Body of pancreas (tissue), 4 donors: Measurements from ENCODE around the gene CXCR3.

Experiments used
- POLR2A ChIP-seq, 3 donors: fragments of 450-650 bp; IDR thresholded peaks; one replicate each; pipeline ENCODE4 v1.6.1; 2016; ENCODE audit warnings: antibody characterized with exemption in 3 of 3, mild to moderate bottlenecking in 2 of 3
- TF ChIP-seq, protein P1 (sequence below), 7 experiments: fragments of 450-650 bp in 4 of 7; fragments of 200-600 bp in 3 of 7; sonication (generic) in 3 of 7; IDR thresholded peaks; one replicate each; pipeline ENCODE4 v1.5.1; 2016 to 2019; ENCODE audit warnings: antibody characterized with exemption in 7 of 7

DNA sequence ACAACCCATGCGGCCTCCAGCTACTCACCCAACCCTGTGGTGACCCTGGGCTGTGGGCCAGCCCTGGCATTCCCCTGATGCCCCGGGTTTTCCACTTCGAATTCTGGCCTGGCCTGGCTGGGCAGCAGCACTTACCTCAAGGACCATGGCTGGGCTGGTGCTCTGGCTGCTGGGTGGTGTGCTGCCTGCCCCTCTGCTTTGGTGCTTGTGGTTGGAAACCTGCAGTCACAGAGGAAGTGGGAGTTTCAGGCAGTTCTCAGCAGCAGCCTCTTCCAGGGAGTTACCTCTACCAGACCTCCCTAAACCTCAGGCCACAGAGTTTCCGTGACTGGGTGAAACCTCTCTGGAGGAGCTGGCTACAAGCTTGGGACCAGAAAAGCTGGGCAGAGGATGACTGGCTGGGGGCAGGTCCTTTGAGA is at the start of gene CXCR3:
- TF ChIP-seq POLR2A (IDR thresholded peaks at IDR 0.05) = no peak
- TF ChIP-seq, protein P1, sequence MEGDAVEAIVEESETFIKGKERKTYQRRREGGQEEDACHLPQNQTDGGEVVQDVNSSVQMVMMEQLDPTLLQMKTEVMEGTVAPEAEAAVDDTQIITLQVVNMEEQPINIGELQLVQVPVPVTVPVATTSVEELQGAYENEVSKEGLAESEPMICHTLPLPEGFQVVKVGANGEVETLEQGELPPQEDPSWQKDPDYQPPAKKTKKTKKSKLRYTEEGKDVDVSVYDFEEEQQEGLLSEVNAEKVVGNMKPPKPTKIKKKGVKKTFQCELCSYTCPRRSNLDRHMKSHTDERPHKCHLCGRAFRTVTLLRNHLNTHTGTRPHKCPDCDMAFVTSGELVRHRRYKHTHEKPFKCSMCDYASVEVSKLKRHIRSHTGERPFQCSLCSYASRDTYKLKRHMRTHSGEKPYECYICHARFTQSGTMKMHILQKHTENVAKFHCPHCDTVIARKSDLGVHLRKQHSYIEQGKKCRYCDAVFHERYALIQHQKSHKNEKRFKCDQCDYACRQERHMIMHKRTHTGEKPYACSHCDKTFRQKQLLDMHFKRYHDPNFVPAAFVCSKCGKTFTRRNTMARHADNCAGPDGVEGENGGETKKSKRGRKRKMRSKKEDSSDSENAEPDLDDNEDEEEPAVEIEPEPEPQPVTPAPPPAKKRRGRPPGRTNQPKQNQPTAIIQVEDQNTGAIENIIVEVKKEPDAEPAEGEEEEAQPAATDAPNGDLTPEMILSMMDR (IDR thresholded peaks at IDR 0.05) = no peak
